Small intestine (tissue), 7 donors: ENCODE data around the gene ACBD7. TPM values are rescaled to one million over a fixed set of nuclear protein-coding genes. Genes with fewer than 3 reads are reported as not detected.

Experiments
- DNase-seq, 2 donors: peaks; one replicate each; pipeline versions ENCODE4 v3.0.0 to v3.0.0-alpha.2; 2013
- FAIRE-seq: peaks from 2 replicates; lab custom pipeline; 2012; peaks lifted over from hg19 to GRCh38; lab: Jason Lieb, UNC
- H3K27ac ChIP-seq, 3 donors: one replicate each; pipeline ENCODE4 v1.5.1; 2013; ENCODE audit warnings: low read length in 2 of 3, mild to moderate bottlenecking in 2 of 3, control low read depth in 1 of 3, inconsistent platforms in 1 of 3, low read depth in 1 of 3, moderate library complexity in 1 of 3
- H3K27me3 ChIP-seq, 3 donors: one replicate each; pipeline ENCODE4 v1.6.1; 2013; ENCODE audit warnings: low read length in 3 of 3, inconsistent platforms in 1 of 3; ENCODE audit not compliant: control insufficient read depth in 3 of 3, insufficient read depth in 3 of 3
- H3K36me3 ChIP-seq, 3 donors: one replicate each; pipeline ENCODE4 v1.6.1; 2013; ENCODE audit warnings: low read length in 3 of 3, inconsistent platforms in 1 of 3, low read depth in 1 of 3, mild to moderate bottlenecking in 1 of 3, moderate library complexity in 1 of 3; ENCODE audit not compliant: control insufficient read depth in 3 of 3, insufficient read depth in 2 of 3
- H3K4me1 ChIP-seq, 3 donors: one replicate each; pipeline ENCODE4 v1.6.1; 2013; ENCODE audit warnings: low read length in 2 of 3, inconsistent platforms in 1 of 3, low read depth in 1 of 3, mild to moderate bottlenecking in 1 of 3, moderate library complexity in 1 of 3; ENCODE audit not compliant: control insufficient read depth in 3 of 3, insufficient read depth in 2 of 3
- H3K4me3 ChIP-seq, 3 donors: one replicate each; pipeline ENCODE4 v1.5.1; 2013; ENCODE audit warnings: low read length in 3 of 3, control low read depth in 1 of 3, inconsistent platforms in 1 of 3, low read depth in 1 of 3, mild to moderate bottlenecking in 1 of 3, moderate library complexity in 1 of 3
- H3K9me3 ChIP-seq, 2 donors: one replicate each; pipeline ENCODE4 v1.6.1; 2013; ENCODE audit warnings: low read depth in 1 of 2, low read length in 1 of 2; ENCODE audit not compliant: control insufficient read depth in 2 of 2, insufficient read depth in 1 of 2
- WGBS, 3 donors: extraction: QIAGEN DNeasy Blood & Tissue Kit; methylation state at CpG; one replicate each; pipeline ENCODE4 v1.1.7; 2013; 5-methylcytosine and 5-hydroxymethylcytosine counted together
- polyA plus RNA-seq, 4 donors: library from polyadenylated mRNA; stranded (reverse) in 3 of 4; unstranded in 1 of 4; fragments of 200-250 nt in 3 of 4; fragments of 120-200 nt in 1 of 4; gene quantifications; one replicate each; pipeline versions ENCODE4 v1.2.1 to v1.2.3, GENCODE V29; 2013
- donor health status: healthy with polysubstance abuse.
- donor health status: control.
- donor health status: control.
- donor health status: Bipolar disorder and iron deficiency.
- donor health status: healthy.

The ACBD7 gene
- polyA plus RNA-seq, 4 donors = 0.79 to 1.4 TPM; not detected in 2

DNA sequence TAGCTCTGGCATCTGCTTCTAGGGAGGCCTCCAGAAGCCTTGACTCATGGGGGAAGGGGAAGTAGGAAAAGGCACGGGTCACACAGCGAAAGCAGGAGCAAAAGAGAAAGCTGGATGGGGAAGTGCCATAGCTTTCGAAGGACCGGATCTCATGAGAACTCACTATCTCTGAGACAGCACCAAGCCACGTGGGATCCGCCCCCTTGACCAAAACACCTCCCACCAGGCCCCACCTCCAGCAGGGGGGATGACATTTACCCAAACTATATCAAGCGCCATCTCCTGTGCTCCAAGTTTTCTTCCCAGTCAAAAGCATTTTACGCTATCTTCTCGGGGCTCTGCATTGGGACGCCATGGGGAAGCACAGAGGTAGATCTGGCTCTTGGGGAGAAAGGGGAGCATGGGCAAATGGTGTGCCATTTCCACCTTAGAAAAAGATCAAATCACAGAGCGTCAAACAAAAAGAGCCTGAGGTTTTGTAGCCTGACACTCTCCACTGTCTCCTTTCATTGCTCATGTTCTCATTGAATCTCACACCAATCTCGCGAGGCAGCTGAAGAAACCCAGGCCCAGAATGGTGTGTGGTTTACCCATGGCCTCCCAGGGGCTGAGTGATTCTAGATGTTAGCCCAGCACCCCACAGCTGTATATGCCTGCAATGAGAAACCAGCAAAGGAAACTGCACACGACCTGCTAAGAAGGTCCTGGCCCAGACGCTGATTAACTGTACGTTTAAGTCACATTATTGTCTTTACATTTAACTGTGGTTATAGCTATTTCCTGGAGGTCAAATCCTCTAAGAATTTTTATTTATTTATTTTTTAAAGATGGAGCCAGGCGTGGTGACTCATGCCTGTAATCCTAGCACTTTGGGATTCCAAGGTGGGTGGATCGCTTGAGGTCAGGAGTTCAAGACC lies 52.9 kb downstream of the ACBD7 start:
- FAIRE-seq = no peak
- no peak for DNase-seq
- H3K36me3 ChIP-seq = no peaks in the 10 kb centered on the region
- no peaks in the 10 kb centered on the region for H3K27me3 ChIP-seq
- H3K27ac ChIP-seq = no peak overlapping the region
- 67 to 83% (median 79%) methylated on average over 17 to 18 of the region's 18 CpGs for WGBS, 3 donors
- H3K4me3 ChIP-seq = no peak overlapping the region
- H3K4me1 ChIP-seq = no peaks in the 10 kb centered on the region
- no peaks in the 10 kb centered on the region for H3K9me3 ChIP-seq

DNA sequence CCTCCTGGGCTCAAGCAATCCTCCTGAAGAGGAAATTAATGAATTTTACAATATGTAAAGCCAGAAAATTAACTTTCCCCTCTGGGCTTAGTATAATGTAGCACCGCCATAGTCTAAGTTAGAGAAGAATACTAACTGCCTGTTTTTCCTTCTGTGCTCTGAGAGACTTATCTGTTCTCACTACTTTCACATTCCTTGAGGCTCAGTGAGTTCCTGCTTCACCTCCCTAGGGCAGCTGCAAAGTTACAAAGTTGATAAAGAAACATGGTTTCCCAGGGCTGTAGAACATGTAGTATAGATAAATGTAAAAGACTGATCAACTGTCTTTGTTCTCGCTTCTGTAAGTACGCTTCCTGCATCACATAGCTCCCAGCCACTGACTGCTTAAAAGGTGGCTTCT lies 60.8 kb downstream of the ACBD7 start:
- H3K4me3 ChIP-seq = no peak overlapping the region
- peak in 1 of 2 donors; percentile 25 for DNase-seq
- no peaks in the 10 kb centered on the region for H3K36me3 ChIP-seq
- H3K27ac ChIP-seq = no peak overlapping the region
- WGBS, 3 donors = 23 to 49% (median 39%) methylated on average over 3 of the region's 3 CpGs
- FAIRE-seq = no peak
- no peaks in the 10 kb centered on the region for H3K4me1 ChIP-seq
- no peaks in the 10 kb centered on the region for H3K27me3 ChIP-seq
- H3K9me3 ChIP-seq = no peaks in the 10 kb centered on the region

Other genes starting within 250 kb of the ACBD7 start
- 10 to 100 TPM in 1 of 4 donors, 1 to 10 TPM in 3; 2.7 to 10.8 (median 5.1) TPM for gene SUV39H2, start 209.9 kb downstream of the ACBD7 start, polyA plus RNA-seq
- gene DCLRE1C, start 134.7 kb downstream of the ACBD7 start, polyA plus RNA-seq = 10 to 100 TPM in 1 of 4 donors, 1 to 10 TPM in 3; 3.8 to 11.2 (median 5.5) TPM
- gene MEIG1, start 129.4 kb downstream of the ACBD7 start, polyA plus RNA-seq = under 1 TPM in 2 of 4 donors, not detected in 2; 0.15 to 0.18 TPM
- under 1 TPM in 1 of 4 donors, not detected in 3; 0.63 TPM for gene OLAH, start 44.8 kb downstream of the ACBD7 start, polyA plus RNA-seq
- 10 to 100 TPM; 20.8 to 32.4 (median 25.9) TPM for gene RPP38, start 8.6 kb upstream of the ACBD7 start, polyA plus RNA-seq
- gene NMT2, start 79.9 kb upstream of the ACBD7 start, polyA plus RNA-seq = 10 to 100 TPM in 2 of 4 donors, 1 to 10 TPM in 2; 9.2 to 19.2 (median 11.9) TPM